MM.1S (cell line): ENCODE data around the gene TMEM109.

Experiments
- EZH2 ChIP-seq: fragments of 300-600 bp; sonication (generic); optimal IDR thresholded peaks from 2 replicates; pipeline ENCODE3; 2017; ENCODE audit warnings: low read depth, mild to moderate bottlenecking, antibody characterized with exemption, low read length, mixed read lengths
- TF ChIP-seq, protein P1 (sequence below): fragments of 300-600 bp; sonication (generic); IDR thresholded peaks from 2 replicates; pipeline ENCODE4 v1.5.1; 2016; ENCODE audit warnings: antibody characterized with exemption, low read length, mixed read lengths

DNA sequence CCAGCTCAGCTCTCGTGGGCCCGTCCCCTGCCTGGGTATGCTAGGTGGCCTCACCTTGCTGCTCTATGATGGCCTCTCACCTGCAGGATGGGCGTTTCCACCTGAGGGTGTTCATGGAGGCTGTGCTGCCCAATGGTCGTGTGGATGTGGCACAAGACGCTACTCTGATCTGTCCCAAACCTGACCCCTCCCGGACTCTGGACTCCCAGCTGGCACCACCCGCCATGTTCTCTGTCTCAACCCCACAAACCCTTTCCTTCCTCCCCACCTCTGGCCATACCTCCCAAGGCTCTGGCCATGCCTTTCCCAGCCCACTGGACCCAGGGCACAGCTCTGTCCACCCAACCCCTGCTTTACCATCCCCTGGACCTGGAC lies 44.5 kb upstream of the TMEM109 start:
- TF ChIP-seq, protein P1, sequence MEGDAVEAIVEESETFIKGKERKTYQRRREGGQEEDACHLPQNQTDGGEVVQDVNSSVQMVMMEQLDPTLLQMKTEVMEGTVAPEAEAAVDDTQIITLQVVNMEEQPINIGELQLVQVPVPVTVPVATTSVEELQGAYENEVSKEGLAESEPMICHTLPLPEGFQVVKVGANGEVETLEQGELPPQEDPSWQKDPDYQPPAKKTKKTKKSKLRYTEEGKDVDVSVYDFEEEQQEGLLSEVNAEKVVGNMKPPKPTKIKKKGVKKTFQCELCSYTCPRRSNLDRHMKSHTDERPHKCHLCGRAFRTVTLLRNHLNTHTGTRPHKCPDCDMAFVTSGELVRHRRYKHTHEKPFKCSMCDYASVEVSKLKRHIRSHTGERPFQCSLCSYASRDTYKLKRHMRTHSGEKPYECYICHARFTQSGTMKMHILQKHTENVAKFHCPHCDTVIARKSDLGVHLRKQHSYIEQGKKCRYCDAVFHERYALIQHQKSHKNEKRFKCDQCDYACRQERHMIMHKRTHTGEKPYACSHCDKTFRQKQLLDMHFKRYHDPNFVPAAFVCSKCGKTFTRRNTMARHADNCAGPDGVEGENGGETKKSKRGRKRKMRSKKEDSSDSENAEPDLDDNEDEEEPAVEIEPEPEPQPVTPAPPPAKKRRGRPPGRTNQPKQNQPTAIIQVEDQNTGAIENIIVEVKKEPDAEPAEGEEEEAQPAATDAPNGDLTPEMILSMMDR, result no peak
- TF ChIP-seq EZH2, result no peak
